Kidney tubule cell (primary cell): ENCODE measurements around the gene GLIPR2.
"Not testable (repeated sequence)": the region's sequence is repeated elsewhere in the genome, so short reads cannot be mapped to it uniquely, and the experiment has no call there.

Source experiments
- DNase-seq: peaks from one replicate; pipeline ENCODE4 v3.0.0-alpha.2; 2018; ENCODE audit warnings: low spot score

The GLIPR2 gene

GRCh38 chr9:36123515-36123914 lies 13.0 kb upstream of the GLIPR2 start:
- DNase-seq, result no peak

GRCh38 chr9:36125062-36125855 lies 11.3 kb upstream of the GLIPR2 start:
- no peak for DNase-seq

- no peak for DNase-seq
Observed at GRCh38 chr9:36126016-36126730, 10.4 kb upstream of the GLIPR2 start.

GRCh38 chr9:36127652-36128244 lies 8.8 kb upstream of the GLIPR2 start:
- DNase-seq, result no peak

- no peak for DNase-seq
Observed at GRCh38 chr9:36128349-36128748, 8.2 kb upstream of the GLIPR2 start.

GRCh38 chr9:36129139-36129538 lies 7.4 kb upstream of the GLIPR2 start:
- DNase-seq, result no peak

GRCh38 chr9:36131666-36132065 lies 4.9 kb upstream of the GLIPR2 start:
- not testable (repeated sequence) for DNase-seq

- DNase-seq, result no peak
Observed at GRCh38 chr9:36132086-36132485, 4.4 kb upstream of the GLIPR2 start.

- DNase-seq, result no peak
Observed at GRCh38 chr9:36134761-36135505, 1.6 kb upstream of the GLIPR2 start.

- peak; percentile 19 for DNase-seq
Observed at GRCh38 chr9:36135741-36136271, 727 bp upstream of the GLIPR2 start.

- DNase-seq, result peak; percentile 17
Observed at GRCh38 chr9:36136894-36137391, 410 bp downstream of the GLIPR2 start.

- DNase-seq, result peak; percentile 6
Observed at GRCh38 chr9:36137392-36138004, 965 bp downstream of the GLIPR2 start.

GRCh38 chr9:36138496-36138895 lies 2.0 kb downstream of the GLIPR2 start:
- no peak for DNase-seq

- no peak for DNase-seq
Observed at GRCh38 chr9:36138901-36139300, 2.4 kb downstream of the GLIPR2 start.

- no peak for DNase-seq
Observed at GRCh38 chr9:36140086-36141084, 3.9 kb downstream of the GLIPR2 start.

GRCh38 chr9:36141288-36141687 lies 4.8 kb downstream of the GLIPR2 start:
- DNase-seq, result peak; percentile 46

- no peak for DNase-seq
Observed at GRCh38 chr9:36141761-36142160, 5.2 kb downstream of the GLIPR2 start.

GRCh38 chr9:36142510-36143244 lies 6.1 kb downstream of the GLIPR2 start:
- no peak for DNase-seq

GRCh38 chr9:36143245-36143641 lies 6.7 kb downstream of the GLIPR2 start:
- no peak for DNase-seq
